RWPE1 (cell line): ENCODE measurements around the gene ASB4.

Experiments
- CTCF ChIA-PET: fragments of 350-600 bp; sonication (Branson Sonifier 250); formaldehyde crosslinking; extraction: SDS; loops from one replicate; lab custom pipeline; 2021; lab: Yijun Ruan, JAX
- POLR2A ChIA-PET: fragments of 400-600 bp; formaldehyde crosslinking; extraction: SDS; loops from one replicate; lab custom pipeline; 2020; ENCODE audit warnings: antibody characterized with exemption; ENCODE audit not compliant: low non-redundant PET; lab: Yijun Ruan, JAX
- DNase-seq: peaks from one replicate; pipeline ENCODE4 v3.0.0; 2012; ENCODE audit warnings: low spot score
- H3K27ac ChIP-seq: fragments of 450-650 bp; 2 replicates; pipeline ENCODE4 v1.5.1; 2017
- CTCF ChIP-seq: fragments of 450-650 bp; conservative IDR thresholded peaks from 2 replicates; pipeline ENCODE4 v1.5.1; 2017; ENCODE audit warnings: low read depth, mild to moderate bottlenecking

Gene ASB4

GRCh38 chr7:95470452-95470851 lies 15.3 kb upstream of the ASB4 start:
- CTCF ChIA-PET = interaction anchor here (0.6 kb wide), 1 partner anchor 35 kb away, joined by 6 read pairs; no protein-coding TSS in a partner anchor
- DNase-seq = peak; percentile 29
- POLR2A ChIA-PET = no interaction called here
- TF ChIP-seq CTCF = no peak
- H3K27ac ChIP-seq = no peak overlapping the region

GRCh38 chr7:95471071-95471470 lies 14.7 kb upstream of the ASB4 start:
- TF ChIP-seq CTCF = no peak
- no peak overlapping the region for H3K27ac ChIP-seq
- ChIA-PET CTCF (interaction anchor here (0.6 kb wide), 1 partner anchor 36 kb away, joined by 6 read pairs; no protein-coding TSS in a partner anchor), POLR2A (no interaction called here)
- no peak for DNase-seq

- H3K27ac ChIP-seq = no peak overlapping the region
- CTCF ChIA-PET = interaction anchor here (0.5 kb wide), 1 partner anchor 24 kb away, joined by 3 read pairs; no protein-coding TSS in a partner anchor
- POLR2A ChIA-PET = no interaction called here
- no peak for DNase-seq
- no peak for TF ChIP-seq CTCF
These were observed 13.1 kb upstream of the ASB4 start for GRCh38 chr7:95472581-95473161.

GRCh38 chr7:95473276-95473985 lies 12.3 kb upstream of the ASB4 start:
- no peak for DNase-seq
- no peak overlapping the region for H3K27ac ChIP-seq
- POLR2A ChIA-PET = no interaction called here
- TF ChIP-seq CTCF = no peak
- CTCF ChIA-PET = interaction anchor here (0.5 kb wide), 1 partner anchor 25 kb away, joined by 3 read pairs; no protein-coding TSS in a partner anchor

DNA sequence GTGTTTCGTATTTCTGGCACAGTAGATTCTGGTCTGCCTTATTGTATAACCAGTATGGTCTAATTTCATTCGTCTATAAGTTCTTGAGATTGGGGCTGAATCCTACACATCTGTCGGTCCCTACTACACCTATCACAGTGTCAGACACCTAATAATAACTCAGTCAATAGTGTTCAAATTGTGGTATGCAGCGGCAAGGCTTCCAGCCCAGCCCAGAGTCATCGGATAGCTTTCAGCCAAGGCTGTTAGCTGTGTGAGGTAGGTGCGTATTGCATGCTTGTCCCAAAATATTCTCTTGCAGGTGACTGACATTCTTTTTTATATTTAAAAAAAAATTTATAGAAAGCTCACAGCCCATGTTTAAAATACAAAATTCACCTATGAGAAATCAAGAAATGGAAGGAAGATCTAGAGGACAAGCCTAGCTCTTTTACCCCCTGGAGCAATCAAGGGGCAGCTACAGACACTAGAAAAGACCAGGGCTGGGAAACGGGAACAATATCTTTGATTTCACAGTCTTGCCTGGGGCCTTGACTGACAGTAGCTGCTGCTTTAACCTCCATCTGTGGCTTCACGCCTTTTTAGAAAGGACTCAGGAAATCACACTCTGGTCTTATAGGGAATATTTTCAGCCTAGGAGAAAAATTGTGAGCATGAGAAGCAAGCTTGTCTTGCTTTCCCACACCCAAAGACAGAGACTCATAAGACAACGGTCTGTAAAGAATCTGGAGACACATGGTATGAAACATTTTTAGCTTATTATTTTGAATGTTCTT lies 9.5 kb upstream of the ASB4 start:
- TF ChIP-seq CTCF = no peak
- H3K27ac ChIP-seq = no peak overlapping the region
- CTCF ChIA-PET = interaction anchor here (0.5 to 1.6 kb wide), 18 partner anchors 12 to 1081 kb away, joined by 3 to 8 read pairs (median 3); partner anchors contain the start of gene PON3
- no peak for DNase-seq
- POLR2A ChIA-PET = no interaction called here
